MCF 10A (cell line): ENCODE measurements around the gene FSD1. TPM values are rescaled to one million over a fixed set of nuclear protein-coding genes. Genes with fewer than 3 reads are reported as not detected.
A peak's percentile ranks its signal among the peaks of the same experiment; 100 is the strongest.

Experiments
- BruUV-seq: library from RNA; stranded (reverse); fragments of 400-500 nt; replicated peaks from 2 replicates; lab custom pipeline; 2021; lab: Mats Ljungman, UMichigan
- CTCF ChIA-PET: fragments of 300-600 bp; sonication (Branson Sonifier 250); formaldehyde crosslinking; extraction: SDS; loops from one replicate; lab custom pipeline; 2021; ENCODE audit warnings: antibody characterized with exemption, inconsistent platforms; lab: Yijun Ruan, JAX
- POLR2A ChIA-PET: fragments of 300-600, 350-650 bp; sonication (Branson Sonifier 250); formaldehyde crosslinking; extraction: SDS; loops from one replicate; lab custom pipeline; 2020; ENCODE audit warnings: antibody characterized with exemption, inconsistent platforms; lab: Yijun Ruan, JAX
- DNase-seq: peaks from one replicate; pipeline ENCODE4 v3.0.0-alpha.2; 2018; ENCODE audit not compliant: unreplicated experiment
- H3K27ac Mint-ChIP-seq: one replicate; pipeline ENCODE4 v1.8.0; 2022; ENCODE audit warnings: mild to moderate bottlenecking, low read depth, mixed read lengths; ENCODE audit not compliant: unreplicated experiment
- H3K27me3 Mint-ChIP-seq: one replicate; pipeline ENCODE4 v1.8.0; 2022; ENCODE audit warnings: mixed read lengths; ENCODE audit not compliant: insufficient read depth, unreplicated experiment
- H3K36me3 Mint-ChIP-seq: one replicate; pipeline ENCODE4 v1.8.0; 2022; ENCODE audit warnings: mild to moderate bottlenecking, moderate library complexity, mixed read lengths; ENCODE audit not compliant: insufficient read depth, unreplicated experiment
- H3K4me1 Mint-ChIP-seq: one replicate; pipeline ENCODE4 v1.8.0; 2022; ENCODE audit warnings: mixed read lengths; ENCODE audit not compliant: insufficient read depth, unreplicated experiment
- H3K4me3 Mint-ChIP-seq: one replicate; pipeline ENCODE4 v1.8.0; 2022; ENCODE audit warnings: mild to moderate bottlenecking, moderate library complexity, mixed read lengths; ENCODE audit not compliant: unreplicated experiment
- H3K9me3 Mint-ChIP-seq: one replicate; pipeline ENCODE4 v1.8.0; 2022; ENCODE audit warnings: mixed read lengths; ENCODE audit not compliant: unreplicated experiment
- intact Hi-C: fragments of 100-400 bp; cut with micrococcal nuclease; formaldehyde crosslinking; loops from 2 replicates; pipeline ENCODE4 v1.14.1; 2022
- total RNA-seq: library from RNA; stranded (reverse); gene quantifications from 2 replicates; pipeline ENCODE4 v1.2.3, GENCODE V29; 2022
- TF ChIP-seq, protein P1 (sequence below): fragments of 200-600 bp; IDR thresholded peaks from one replicate; pipeline ENCODE4 v1.8.0; 2022; ENCODE audit warnings: antibody characterized with exemption, mild to moderate bottlenecking; ENCODE audit not compliant: unreplicated experiment

FSD1 gene
- total RNA-seq, 1 experiment from 2014 or later: not detected

DNA sequence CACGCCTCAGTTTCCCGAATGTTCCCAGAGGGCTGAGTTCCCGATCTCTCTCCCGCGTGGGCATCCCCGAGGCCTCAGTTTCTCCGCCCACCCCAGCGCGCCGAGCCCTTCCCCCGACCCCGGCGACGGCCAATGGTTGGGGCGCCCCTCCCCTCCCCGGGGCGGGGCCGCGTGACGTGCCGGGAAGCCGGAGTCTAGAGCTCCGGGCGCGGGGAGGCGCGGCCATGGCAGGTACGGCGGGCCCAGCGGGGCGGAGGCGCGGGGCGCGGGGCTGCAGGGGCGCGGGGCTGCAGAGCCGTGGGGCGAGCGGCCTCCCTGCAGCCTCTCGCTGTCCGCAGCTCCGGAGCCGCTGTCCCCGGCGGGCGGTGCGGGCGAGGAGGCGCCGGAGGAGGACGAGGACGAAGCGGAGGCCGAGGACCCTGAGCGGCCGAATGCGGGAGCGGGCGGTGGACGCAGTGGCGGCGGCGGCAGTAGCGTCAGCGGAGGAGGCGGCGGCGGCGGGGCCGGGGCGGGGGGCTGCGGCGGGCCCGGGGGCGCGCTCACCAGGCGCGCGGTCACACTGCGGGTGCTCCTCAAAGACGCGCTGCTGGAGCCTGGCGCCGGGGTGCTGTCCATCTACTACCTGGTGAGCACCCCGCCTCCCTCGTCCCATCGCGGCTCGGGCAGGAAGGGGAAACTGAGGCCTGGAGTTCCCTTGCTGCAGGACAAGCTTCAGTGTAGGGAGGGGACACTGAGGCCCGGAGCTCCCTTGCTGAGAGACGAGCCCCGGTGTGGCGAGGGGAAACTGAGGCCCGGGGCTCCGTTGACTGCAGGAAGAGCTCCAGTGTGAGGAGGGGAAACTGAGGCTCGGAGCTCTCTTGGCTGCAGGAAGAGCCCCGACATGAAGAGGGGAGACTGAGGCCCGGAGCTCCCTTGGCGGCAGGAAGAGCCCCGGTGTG is 39.2 kb downstream of the FSD1 start, which contains the start of gene MPND:
Gene MPND (plus strand): TSS at position 193 of the 938 bp plus-strand sequence. CDS start 32 bp downstream, at position 225.
- BruUV-seq: no TSS peak
- TF ChIP-seq, protein P1, sequence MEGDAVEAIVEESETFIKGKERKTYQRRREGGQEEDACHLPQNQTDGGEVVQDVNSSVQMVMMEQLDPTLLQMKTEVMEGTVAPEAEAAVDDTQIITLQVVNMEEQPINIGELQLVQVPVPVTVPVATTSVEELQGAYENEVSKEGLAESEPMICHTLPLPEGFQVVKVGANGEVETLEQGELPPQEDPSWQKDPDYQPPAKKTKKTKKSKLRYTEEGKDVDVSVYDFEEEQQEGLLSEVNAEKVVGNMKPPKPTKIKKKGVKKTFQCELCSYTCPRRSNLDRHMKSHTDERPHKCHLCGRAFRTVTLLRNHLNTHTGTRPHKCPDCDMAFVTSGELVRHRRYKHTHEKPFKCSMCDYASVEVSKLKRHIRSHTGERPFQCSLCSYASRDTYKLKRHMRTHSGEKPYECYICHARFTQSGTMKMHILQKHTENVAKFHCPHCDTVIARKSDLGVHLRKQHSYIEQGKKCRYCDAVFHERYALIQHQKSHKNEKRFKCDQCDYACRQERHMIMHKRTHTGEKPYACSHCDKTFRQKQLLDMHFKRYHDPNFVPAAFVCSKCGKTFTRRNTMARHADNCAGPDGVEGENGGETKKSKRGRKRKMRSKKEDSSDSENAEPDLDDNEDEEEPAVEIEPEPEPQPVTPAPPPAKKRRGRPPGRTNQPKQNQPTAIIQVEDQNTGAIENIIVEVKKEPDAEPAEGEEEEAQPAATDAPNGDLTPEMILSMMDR: no peak
- Mint-ChIP-seq H3K9me3 (no peaks in the 10 kb centered on the region), H3K4me3 (peak within 1 kb of the TSS; percentile 88), H3K36me3 (peaks cover 22% of the 10 kb centered on the region), H3K27me3 (no peaks in the 10 kb centered on the region), H3K4me1 (no peaks in the 10 kb centered on the region), H3K27ac (peak within 1 kb of the TSS; percentile 42)
- intact Hi-C loops: no loop called here
- peak; percentile 92 for DNase-seq
- ChIA-PET POLR2A (interaction anchor here (0.6 to 3.0 kb wide), 24 partner anchors 9 to 1766 kb away, joined by 3 to 34 read pairs (median 6); partner anchors contain the start of genes CHAF1A, EEF2, HDGFL2 and MRPL54), CTCF (interaction anchor here (0.6 to 2.5 kb wide), 10 partner anchors 10 to 186 kb away, joined by 3 to 27 read pairs (median 4); partner anchors contain the start of gene SH3GL1)

DNA sequence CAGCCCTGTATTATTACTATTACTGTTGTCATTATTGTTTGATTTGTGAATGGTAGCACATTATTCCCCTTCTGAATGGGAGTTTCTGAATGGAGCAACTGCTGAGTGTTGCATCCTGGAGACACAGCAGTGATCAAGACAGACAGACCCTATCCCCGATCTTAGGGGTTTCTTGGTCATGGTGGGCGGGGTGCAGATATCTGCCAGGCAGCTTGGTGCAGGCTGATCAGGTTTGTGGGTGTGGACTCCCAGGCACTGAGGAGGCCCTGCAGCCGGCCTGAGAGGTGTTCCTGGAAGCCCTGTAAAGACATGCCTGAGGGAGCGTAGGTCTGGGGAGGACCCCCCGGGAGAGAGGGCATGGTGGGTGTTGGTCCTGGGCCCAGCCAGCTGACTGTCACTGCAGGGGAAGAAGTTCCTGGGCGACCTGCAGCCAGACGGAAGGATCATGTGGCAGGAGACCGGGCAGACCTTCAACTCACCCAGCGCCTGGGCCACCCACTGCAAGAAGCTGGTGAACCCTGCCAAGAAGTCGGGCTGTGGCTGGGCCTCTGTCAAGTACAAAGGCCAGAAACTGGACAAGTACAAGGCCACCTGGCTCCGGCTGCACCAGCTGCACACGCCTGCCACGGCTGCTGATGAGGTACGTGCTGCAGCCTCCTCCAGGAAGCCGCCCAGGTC is 41.1 kb downstream of the FSD1 start:
- H3K36me3 Mint-ChIP-seq: peaks cover 35% of the 10 kb centered on the region
- H3K4me3 Mint-ChIP-seq: no peak overlapping the region
- POLR2A ChIA-PET: interaction anchor here (0.8 kb wide), 1 partner anchor 38 kb away, joined by 3 read pairs; no protein-coding TSS in a partner anchor
- no peak overlapping the region for H3K27ac Mint-ChIP-seq
- TF ChIP-seq, protein P1: no peak
- BruUV-seq: no TSS peak
- no peaks in the 10 kb centered on the region for H3K4me1 Mint-ChIP-seq
- no peak for DNase-seq
- intact Hi-C loops: no loop called here
- CTCF ChIA-PET: interaction anchor here (1.0 to 1.3 kb wide), 3 partner anchors 9 to 78 kb away, joined by 3 to 5 read pairs (median 3); partner anchors contain the start of gene SH3GL1
- no peaks in the 10 kb centered on the region for H3K9me3 Mint-ChIP-seq
- no peaks in the 10 kb centered on the region for H3K27me3 Mint-ChIP-seq

DNA sequence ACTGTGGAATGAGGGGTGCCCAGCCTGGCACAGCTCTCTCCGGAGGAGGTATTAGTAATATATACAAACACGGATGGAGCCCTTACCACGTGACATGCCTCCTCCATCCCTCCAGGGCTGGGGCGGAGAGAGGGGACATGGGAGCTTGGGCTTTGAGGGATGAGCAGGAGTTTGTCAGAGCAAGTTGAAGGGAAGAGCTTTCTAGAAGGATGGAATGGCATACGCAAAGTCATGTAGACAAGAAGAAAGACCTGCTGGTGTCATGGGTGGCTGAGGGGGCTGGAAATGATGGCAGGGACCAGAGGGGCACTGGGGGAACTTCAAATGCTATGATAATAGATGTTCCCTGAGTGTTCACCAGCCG is 41.6 kb downstream of the FSD1 start:
- Mint-ChIP-seq H3K4me3 (no peak overlapping the region), H3K4me1 (no peaks in the 10 kb centered on the region)
- CTCF ChIA-PET: interaction anchor here (0.5 to 1.3 kb wide), 4 partner anchors 8 to 99 kb away, joined by 3 to 5 read pairs (median 3); partner anchors contain the start of gene SH3GL1

More for the DNA sequence above, 41.6 kb downstream of the FSD1 start:
- Mint-ChIP-seq H3K9me3 (no peaks in the 10 kb centered on the region), H3K27ac (no peak overlapping the region), H3K27me3 (no peaks in the 10 kb centered on the region), H3K36me3 (peaks cover 36% of the 10 kb centered on the region)
- TF ChIP-seq, protein P1: no peak
- intact Hi-C loops: no loop called here
- no peak for DNase-seq
- POLR2A ChIA-PET: interaction anchor here (0.8 kb wide), 1 partner anchor 39 kb away, joined by 3 read pairs; no protein-coding TSS in a partner anchor
- no TSS peak for BruUV-seq
